Measurements from ENCODE around the gene ZNRF3.

The ZNRF3 gene

GRCh38 chr22:28949788-28950187 lies 66.4 kb downstream of the ZNRF3 start:
- H3K27ac Mint-ChIP-seq, result peak overlapping the region; percentile 80 to 98 (median 90)
- peaks cover 61% of the 10 kb centered on the region for H3K4me1 Mint-ChIP-seq

GRCh38 chr22:28950617-28951411 lies 67.4 kb downstream of the ZNRF3 start:
- H3K36me3 Mint-ChIP-seq (ENCODE audit: low read depth), result peaks cover 25% of the 10 kb centered on the region
- peak overlapping the region in 1 of 3 experiments; percentile 22 for H3K4me3 Mint-ChIP-seq

More at GRCh38 chr22:28949788-28950187, 66.4 kb downstream of the ZNRF3 start:
- TF ChIP-seq, protein P1, sequence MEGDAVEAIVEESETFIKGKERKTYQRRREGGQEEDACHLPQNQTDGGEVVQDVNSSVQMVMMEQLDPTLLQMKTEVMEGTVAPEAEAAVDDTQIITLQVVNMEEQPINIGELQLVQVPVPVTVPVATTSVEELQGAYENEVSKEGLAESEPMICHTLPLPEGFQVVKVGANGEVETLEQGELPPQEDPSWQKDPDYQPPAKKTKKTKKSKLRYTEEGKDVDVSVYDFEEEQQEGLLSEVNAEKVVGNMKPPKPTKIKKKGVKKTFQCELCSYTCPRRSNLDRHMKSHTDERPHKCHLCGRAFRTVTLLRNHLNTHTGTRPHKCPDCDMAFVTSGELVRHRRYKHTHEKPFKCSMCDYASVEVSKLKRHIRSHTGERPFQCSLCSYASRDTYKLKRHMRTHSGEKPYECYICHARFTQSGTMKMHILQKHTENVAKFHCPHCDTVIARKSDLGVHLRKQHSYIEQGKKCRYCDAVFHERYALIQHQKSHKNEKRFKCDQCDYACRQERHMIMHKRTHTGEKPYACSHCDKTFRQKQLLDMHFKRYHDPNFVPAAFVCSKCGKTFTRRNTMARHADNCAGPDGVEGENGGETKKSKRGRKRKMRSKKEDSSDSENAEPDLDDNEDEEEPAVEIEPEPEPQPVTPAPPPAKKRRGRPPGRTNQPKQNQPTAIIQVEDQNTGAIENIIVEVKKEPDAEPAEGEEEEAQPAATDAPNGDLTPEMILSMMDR (IDR thresholded peaks at IDR 0.05; ENCODE audit: unreplicated experiment in 3 of 3), result no peak
- Mint-ChIP-seq H3K27me3 (ENCODE audit: low read depth) (no peaks in the 10 kb centered on the region), H3K4me3 (no peak overlapping the region), H3K9me3 (peaks cover 23% of the 10 kb centered on the region), H3K36me3 (ENCODE audit: low read depth) (peaks cover 30% of the 10 kb centered on the region)

DNA sequence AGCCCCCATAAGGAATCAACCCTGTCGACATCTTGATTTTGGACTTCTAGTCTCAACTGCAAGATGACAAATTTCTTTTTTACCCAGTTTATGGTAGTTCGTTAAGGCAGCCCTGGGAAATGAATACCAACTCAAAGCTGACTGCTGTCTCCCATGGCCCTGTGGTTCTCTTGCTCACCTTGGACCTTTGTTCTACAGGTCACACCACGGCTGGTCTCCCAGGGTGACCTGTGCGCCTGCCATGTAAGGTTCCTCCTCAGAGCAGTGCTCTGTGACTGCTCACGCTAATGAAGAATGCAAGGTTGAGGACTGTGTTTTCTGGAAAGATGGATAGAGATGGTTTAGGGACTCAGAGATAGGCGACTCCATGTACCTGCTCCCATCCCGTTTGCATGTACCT lies 68.2 kb downstream of the ZNRF3 start:
- H3K4me3 Mint-ChIP-seq, result peak overlapping the region in 1 of 3 experiments; percentile 66
- H3K27me3 Mint-ChIP-seq (ENCODE audit: low read depth), result no peaks in the 10 kb centered on the region
- H3K4me1 Mint-ChIP-seq, result peaks cover 61% of the 10 kb centered on the region
- H3K9me3 Mint-ChIP-seq, result peaks cover 13% of the 10 kb centered on the region
- H3K36me3 Mint-ChIP-seq (ENCODE audit: low read depth), result peaks cover 25% of the 10 kb centered on the region
- peak overlapping the region; percentile 80 to 98 (median 90) for H3K27ac Mint-ChIP-seq
- TF ChIP-seq, protein P1 (IDR thresholded peaks at IDR 0.05; ENCODE audit: unreplicated experiment in 3 of 3), result no peak

More at GRCh38 chr22:28950617-28951411, 67.4 kb downstream of the ZNRF3 start:
- peaks cover 61% of the 10 kb centered on the region for H3K4me1 Mint-ChIP-seq
- TF ChIP-seq, protein P1 (IDR thresholded peaks at IDR 0.05; ENCODE audit: unreplicated experiment in 3 of 3), result peak in 1 of 3 experiments; percentile 16
- peaks cover 19% of the 10 kb centered on the region for H3K9me3 Mint-ChIP-seq
- peak overlapping the region; percentile 80 to 98 (median 90) for H3K27ac Mint-ChIP-seq
- H3K27me3 Mint-ChIP-seq (ENCODE audit: low read depth), result no peaks in the 10 kb centered on the region

DNA sequence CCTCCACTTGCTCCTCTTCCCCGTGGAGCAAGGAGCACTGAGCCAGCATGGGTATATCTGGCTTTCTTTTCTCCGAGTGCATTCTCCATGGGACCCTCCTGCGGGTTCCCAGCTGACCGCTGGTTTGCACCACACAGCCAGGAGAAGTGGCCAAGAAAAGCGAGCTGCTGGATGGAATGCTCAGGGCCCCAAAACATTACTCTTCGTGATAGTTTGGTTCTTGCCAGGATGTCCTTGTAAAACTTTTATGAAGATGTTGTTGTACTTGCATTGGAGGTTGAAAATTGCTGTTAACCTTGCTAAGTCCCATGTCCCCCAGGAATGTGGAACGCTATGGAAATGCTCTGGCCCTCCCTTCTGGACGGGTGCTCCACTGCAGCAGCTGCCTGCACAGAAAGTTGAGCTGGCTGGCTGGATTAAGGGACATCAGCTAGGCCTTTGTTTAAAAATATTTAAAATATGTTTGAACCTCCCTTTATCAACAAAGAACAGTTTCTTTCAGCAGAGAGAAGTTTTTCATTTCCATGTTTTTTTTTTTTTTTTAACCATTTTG lies 68.7 kb downstream of the ZNRF3 start:
- no peaks in the 10 kb centered on the region for H3K27me3 Mint-ChIP-seq (ENCODE audit: low read depth)
- peaks cover 64% of the 10 kb centered on the region for H3K4me1 Mint-ChIP-seq
- H3K4me3 Mint-ChIP-seq, result peak overlapping the region in 1 of 3 experiments; percentile 66
- H3K27ac Mint-ChIP-seq, result peak overlapping the region; percentile 80 to 98 (median 90)
- H3K9me3 Mint-ChIP-seq, result peaks cover 8% of the 10 kb centered on the region
- TF ChIP-seq, protein P1 (IDR thresholded peaks at IDR 0.05; ENCODE audit: unreplicated experiment in 3 of 3), result peak in 2 of 3 experiments; percentile 20 to 27
- peaks cover 25% of the 10 kb centered on the region for H3K36me3 Mint-ChIP-seq (ENCODE audit: low read depth)

DNA sequence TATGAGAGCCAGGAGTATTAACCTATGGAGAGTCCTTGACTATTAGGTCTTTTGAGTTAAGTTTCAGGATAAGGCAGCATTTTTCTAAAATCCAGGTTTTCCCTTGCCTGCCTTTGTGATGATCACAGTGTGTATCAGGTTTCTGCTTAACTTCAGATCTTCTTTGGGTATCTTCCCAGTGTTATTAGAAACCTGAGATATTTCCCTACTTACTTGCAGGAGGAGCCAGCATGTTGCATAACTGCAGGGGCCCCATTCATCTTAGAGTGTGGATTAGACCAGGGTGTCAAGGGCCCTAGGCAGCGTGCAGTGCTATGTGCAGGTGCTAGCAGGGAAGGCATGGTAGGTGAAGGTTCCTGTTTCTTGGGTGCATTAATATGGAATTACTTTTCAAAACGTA lies 69.5 kb downstream of the ZNRF3 start:
- Mint-ChIP-seq H3K36me3 (ENCODE audit: low read depth) (peaks cover 25% of the 10 kb centered on the region), H3K4me3 (peak overlapping the region; percentile 10 to 61 (median 39)), H3K9me3 (peaks cover 3% of the 10 kb centered on the region), H3K27ac (peak overlapping the region; percentile 80 to 98 (median 90)), H3K4me1 (peaks cover 65% of the 10 kb centered on the region), H3K27me3 (ENCODE audit: low read depth) (no peaks in the 10 kb centered on the region)
- TF ChIP-seq, protein P1 (IDR thresholded peaks at IDR 0.05; ENCODE audit: unreplicated experiment in 3 of 3), result no peak

Data from nephron (organoid).